ENCODE results near the gene PCDH7.

DNA sequence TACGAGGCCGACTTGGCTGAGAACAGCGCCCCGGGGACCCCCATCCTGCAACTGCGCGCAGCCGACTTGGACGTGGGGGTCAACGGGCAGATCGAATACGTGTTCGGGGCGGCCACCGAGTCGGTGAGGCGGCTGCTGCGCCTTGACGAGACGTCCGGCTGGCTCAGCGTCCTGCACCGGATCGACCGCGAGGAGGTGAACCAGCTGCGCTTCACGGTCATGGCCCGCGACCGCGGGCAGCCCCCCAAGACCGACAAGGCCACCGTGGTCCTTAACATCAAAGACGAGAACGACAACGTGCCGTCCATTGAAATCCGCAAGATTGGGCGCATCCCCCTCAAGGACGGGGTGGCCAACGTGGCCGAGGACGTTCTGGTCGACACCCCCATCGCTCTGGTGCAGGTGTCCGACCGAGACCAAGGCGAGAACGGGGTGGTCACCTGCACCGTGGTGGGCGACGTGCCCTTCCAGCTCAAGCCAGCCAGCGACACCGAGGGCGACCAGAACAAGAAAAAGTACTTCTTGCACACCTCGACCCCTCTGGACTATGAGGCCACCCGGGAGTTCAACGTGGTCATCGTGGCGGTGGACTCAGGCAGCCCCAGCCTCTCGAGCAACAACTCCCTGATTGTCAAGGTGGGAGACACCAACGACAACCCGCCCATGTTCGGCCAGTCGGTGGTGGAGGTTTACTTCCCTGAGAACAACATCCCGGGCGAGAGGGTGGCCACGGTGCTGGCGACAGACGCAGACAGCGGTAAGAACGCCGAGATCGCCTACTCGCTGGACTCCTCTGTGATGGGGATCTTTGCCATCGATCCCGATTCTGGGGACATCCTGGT is 2.4 kb downstream of the PCDH7 start:
- no peak for TF ChIP-seq POLR2A (IDR thresholded peaks at IDR 0.05)
- TF ChIP-seq, protein P1, sequence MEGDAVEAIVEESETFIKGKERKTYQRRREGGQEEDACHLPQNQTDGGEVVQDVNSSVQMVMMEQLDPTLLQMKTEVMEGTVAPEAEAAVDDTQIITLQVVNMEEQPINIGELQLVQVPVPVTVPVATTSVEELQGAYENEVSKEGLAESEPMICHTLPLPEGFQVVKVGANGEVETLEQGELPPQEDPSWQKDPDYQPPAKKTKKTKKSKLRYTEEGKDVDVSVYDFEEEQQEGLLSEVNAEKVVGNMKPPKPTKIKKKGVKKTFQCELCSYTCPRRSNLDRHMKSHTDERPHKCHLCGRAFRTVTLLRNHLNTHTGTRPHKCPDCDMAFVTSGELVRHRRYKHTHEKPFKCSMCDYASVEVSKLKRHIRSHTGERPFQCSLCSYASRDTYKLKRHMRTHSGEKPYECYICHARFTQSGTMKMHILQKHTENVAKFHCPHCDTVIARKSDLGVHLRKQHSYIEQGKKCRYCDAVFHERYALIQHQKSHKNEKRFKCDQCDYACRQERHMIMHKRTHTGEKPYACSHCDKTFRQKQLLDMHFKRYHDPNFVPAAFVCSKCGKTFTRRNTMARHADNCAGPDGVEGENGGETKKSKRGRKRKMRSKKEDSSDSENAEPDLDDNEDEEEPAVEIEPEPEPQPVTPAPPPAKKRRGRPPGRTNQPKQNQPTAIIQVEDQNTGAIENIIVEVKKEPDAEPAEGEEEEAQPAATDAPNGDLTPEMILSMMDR (IDR thresholded peaks at IDR 0.05) = no peak
